Suprapubic skin (tissue), 3 donors: ENCODE data around the gene LCN9.

Experiments used
- CTCF ChIP-seq, 2 donors: fragments of 200-600 bp in 1 of 2; fragments of 450-650 bp in 1 of 2; sonication (generic) in 1 of 2; IDR thresholded peaks; one replicate each; pipeline ENCODE4 v1.5.1; 2016 to 2019; ENCODE audit warnings: antibody characterized with exemption in 2 of 2, mild to moderate bottlenecking in 1 of 2, moderate library complexity in 1 of 2
- EP300 ChIP-seq: sonication (generic); formaldehyde crosslinking; IDR thresholded peaks from one replicate; pipeline ENCODE4 v1.6.1; 2017; ENCODE audit warnings: antibody characterized with exemption
- POLR2A ChIP-seq, 2 donors: fragments of 450-650 bp; IDR thresholded peaks; one replicate each; pipeline ENCODE4 v1.6.1; 2017; ENCODE audit warnings: antibody characterized with exemption in 2 of 2, mild to moderate bottlenecking in 2 of 2, moderate library complexity in 2 of 2

- TF ChIP-seq CTCF (IDR thresholded peaks at IDR 0.05) (no peak), EP300 (no peak), POLR2A (IDR thresholded peaks at IDR 0.05) (no peak)
Measured at GRCh38 chr9:135671591-135672041, 8.5 kb downstream of the LCN9 start.
